HL-60/S4 treated with retinoic acid at 250 ng/mL for 4 days and 3 days (cell line): Measurements from ENCODE around the gene GLCCI1.

ENCODE experiments used
- in situ Hi-C: fragments of 300-500 bp; cut with MboI; formaldehyde crosslinking; loops from 2 replicates; pipeline ENCODE4 v1.7.0; 2022; ENCODE audit warnings: low sequenced_read_pairs

The GLCCI1 gene

DNA sequence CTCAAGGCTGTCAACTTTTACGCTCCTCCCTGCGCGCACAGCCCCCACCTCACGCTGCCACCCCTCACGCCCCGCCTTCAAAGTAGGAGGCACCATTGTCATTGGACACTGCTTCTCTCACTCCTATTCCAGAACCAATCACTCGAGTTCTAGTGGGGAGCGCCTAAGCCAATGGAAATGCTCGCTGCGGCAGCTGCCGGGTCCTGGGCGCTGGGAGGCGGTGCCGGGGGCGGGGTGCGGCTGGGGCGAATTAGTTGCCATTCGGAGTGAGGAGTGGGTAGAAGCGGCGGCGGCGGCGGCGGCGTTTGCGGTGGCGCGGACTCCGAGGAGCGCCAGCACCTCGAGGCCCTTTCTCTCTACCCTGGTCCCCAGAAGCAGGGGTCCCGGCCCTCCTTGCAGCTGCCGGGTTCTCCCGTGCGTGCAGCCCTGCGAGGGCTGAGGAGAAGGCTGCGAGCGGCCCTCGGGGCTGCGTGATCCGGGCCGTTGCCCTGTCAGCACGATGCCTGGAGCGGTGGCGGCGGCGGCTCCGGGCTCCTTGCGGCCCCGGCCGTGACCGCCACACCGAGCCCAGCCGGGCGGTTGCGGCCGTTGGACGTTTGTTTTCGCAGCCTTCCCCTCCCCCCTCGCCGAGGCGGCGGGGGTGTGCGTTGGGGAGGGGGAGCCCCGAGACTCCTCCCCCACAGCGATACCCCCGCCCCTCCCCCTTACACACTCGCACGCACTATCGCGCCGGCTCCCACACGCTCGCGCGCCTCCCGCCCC lies at the start of gene GLCCI1:
TSS of gene GLCCI1 (plus strand) at position 253 of the 762 bp plus-strand sequence. CDS start 555 bp downstream, outside the sequence.
- in situ Hi-C loops, result no loop called here

DNA sequence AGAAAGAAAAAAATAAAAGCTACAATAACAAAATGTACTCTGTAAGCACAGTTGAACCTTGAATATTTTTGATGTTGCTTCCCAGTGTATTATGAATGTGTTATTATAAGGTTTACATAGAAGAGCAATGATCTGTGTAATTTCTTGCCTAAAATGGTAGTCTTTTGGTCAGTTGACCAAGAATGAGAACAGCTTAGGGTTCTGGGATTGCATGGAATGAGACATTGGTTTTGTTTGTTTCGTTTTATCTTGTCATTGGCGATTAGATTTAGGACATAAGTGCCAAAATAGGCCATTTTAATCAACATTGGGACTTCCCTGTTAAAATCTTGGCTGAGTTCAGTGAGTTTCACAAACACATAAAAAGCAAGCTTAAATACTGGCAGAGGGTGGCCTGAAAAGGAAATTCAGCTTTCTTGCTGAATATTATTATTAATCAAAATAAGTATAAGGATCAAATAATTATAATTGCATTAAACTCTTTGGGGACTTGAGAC lies 49.1 kb upstream of the GLCCI1 start:
- in situ Hi-C loops, result no loop called here

DNA sequence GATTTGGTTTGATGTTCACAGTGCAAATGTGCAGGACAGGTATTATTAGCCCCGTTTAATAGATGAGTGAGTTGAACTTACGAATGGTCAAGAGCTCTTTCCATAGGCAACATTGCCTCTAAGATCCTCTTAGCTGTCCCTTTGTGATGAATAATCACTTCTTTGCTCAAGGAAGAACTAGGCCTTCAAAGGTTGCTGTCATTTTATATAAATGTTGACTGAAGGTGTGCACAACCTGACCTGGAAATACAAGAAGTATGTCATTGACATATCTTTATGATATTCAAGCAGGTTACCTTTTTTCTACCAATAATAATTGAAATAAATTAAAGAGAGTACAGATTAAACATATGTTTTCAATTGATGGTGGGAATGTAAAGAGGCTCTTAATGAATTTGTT lies 48.5 kb upstream of the GLCCI1 start:
- in situ Hi-C loops, result no loop called here

DNA sequence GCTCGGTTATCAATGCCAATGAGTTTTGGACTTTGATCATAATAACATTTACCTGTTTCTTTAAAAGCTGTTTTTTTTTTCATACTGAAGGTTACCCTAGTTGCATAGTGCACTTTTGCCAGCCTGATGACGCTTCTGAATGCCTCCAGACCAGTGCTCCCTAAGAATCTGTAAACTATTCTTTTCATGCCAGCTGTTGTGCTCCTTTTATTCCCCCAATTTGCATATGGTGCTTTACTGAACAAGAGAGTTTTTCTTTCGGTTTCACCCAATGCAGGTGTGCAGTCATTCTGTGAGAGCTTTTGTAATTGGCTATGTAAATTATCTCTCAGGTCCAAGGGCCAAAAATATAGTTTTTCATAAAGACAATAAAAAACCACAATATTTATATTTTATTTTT lies 48.1 kb upstream of the GLCCI1 start:
- in situ Hi-C loops, result no loop called here

DNA sequence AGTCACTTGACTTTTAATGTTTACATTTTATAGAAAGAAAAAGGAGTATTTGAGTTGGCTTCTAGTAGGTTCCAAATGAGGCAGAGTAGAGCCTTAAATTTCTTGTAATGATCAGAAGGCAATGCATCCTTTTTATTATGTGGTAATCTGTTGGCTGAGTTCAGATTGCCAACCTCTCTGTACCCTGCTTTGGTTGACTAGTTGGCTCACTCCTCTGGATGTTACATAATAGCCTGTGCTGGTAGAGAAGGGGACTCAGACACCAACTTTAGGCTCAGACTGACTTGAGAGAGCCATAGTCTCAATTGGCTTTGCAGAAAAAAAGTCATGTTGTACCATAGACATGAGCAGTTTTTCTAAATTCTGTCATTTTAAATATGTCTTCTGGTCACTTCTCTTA lies 46.8 kb upstream of the GLCCI1 start:
- in situ Hi-C loops, result no loop called here

DNA sequence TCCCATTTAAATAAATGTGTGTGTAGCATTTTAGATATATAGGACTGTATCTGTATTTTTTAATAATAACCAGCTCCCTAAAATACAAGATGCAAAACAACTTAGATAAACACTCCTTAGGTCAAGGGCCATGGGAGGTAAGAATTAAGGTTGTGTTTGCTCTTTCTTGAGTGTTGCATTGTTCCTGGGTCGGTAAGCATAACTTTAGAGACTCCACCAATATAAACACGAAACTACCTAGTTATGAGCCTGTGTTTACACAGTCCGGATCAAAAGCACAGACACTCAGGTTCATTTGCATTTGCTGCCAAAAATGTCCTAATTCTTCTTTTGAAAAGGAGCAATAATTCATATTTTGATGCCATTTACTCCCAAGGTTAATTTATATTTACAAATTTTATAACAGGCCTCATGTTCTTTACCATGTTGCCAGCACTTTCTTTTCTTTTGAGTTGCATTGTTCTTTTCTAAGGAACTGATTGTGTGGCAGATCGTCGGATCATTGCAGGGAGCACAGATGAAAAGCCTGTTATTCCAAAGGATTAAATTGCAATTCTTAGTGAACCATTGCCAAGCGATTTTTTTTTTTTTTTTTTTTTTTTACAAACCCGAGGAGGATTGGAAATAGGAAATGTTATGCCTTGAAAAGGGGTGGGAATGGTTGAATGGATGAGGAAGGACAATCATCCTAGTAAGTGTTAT lies 45.8 kb upstream of the GLCCI1 start:
- in situ Hi-C loops, result no loop called here

DNA sequence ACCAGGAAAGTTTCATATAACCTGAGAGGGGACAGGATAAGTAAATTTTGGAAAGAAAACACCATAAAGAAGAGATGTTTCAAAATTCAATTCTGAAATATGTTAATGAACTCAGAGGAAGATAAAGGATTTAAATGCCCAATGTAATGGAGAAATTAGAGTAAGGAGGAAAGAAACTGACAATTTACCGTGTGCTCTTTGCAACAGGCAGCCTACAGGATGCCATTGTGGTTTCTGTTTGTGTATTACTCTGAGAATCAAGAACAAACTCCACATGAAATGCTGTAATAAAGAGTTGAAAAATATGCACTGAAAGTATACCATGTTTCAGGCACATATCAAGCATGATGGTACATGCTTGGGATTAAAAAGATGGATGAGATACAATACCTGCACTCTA lies 44.8 kb upstream of the GLCCI1 start:
- in situ Hi-C loops, result no loop called here

DNA sequence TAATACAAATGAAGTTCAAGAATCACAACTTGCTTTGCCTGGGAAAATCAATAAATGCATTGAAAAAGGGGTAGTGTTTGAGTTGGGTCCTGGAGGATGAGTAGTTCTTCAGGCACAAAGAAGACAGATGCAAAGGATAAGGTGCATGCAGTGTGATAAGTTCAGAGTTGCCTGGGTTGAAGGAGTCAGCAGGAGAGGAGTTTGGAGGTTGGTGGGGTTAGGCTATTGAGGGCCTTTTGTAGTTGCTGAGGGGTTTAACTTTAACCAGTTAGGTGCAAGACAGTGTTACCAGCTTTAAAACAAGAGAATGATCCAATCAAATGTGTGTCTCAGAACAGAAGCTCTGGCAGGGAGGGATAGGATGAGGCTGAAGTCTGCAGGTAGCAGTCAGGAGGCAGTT lies 44.3 kb upstream of the GLCCI1 start:
- in situ Hi-C loops, result no loop called here

DNA sequence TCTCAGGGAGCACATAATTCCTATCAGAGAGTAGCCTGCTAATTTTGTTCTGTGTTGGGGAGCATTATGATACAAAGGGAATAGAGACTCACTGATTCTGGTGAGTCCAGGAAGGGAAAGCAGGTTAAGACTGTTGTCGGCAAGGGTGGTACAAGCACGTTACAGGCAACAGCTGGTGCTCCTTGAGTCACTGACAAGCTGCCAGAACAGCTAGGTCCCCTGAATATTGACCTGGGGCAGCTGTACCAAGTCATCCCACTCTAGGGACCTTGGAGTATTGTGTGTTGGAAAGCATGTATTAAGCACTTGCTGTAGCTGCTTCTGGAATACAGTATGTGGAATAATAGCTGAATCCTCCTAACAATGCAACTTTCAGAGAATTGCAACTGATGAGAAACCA lies 37.0 kb upstream of the GLCCI1 start:
- in situ Hi-C loops, result no loop called here

DNA sequence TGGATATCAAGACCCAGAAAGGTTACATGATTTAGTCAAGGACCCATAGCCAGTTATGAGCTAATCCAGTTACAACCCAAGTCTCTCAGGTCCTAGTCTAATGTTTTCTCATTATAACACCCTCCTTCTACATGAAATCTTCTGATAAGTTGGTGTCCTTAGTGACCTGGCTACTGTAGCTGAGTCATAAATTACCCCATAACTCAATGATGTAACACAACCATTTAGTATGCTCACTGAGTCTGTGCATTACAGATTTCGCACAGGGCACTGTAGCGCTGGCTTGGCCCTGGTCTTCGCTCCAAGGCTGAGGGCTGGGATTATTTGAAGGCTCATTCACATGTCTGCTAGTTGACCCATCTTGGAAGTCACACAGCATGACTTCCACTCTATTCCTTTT lies 36.0 kb upstream of the GLCCI1 start:
- in situ Hi-C loops, result no loop called here

DNA sequence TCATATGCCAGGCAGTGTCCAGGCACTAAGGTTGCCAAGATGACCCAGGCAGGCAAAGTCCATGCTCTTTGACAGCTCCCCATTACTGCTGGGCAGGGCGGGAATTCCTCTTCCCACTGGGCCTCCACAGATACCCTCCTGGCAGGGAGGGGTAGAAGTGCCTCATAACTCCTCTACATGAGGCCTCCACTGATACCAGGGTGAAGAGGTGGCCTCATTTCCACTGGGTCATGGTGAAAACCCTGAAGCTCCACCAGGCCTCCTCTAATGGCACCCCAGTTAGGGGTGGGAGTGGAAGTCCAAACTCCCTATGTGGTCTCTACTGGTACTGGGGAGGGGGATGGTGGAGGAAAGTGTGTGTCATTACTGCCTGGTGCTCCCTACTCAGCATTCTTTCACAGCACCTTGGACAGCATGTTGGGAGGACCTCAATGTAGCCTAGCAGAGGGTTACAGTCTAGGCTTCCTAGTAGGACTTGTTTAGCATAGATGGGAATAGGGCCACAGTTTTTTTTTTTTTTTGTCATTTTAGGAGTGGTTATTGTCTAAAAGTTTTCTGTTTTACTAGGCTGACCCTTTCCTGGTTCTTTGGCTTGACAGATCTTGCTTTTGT lies 34.6 kb upstream of the GLCCI1 start:
- in situ Hi-C loops, result no loop called here

DNA sequence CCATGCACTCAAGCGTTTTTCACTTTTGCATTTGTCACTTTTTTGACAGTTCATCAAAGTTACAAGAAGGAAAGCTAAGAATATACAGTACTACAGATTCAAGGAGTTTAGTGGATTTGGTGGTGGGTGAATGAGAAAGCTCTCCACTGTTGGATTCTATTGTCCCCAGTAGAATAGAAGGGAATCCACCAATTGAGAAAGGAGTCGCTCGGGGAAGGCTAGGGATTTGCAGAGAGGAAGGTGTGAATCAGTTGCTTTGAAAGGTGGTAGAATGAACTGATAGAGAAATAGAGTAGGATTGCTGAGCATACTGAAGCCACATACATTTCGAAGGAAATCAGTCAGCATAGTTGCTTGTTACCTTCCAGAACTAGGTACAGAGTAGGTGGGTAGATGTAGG lies 33.7 kb upstream of the GLCCI1 start:
- in situ Hi-C loops, result no loop called here

DNA sequence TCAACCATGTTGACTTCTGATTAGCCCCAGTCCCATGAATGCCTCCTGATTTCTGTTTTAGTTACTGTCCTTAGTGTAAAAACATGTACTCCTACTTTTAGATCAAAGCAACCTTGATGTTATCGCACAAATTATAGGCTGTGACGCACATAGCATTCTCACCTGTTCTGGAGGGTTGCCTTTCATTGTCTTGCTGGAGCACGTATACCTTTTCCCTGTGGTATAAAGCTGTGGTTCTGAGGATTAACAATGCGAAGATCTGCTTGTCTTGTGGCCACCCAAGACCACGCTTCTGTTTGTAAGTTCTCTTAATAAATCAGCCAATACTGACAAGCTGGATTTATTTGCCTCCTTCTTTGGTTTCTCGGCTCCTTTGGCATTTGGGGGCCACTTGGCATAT lies 30.1 kb upstream of the GLCCI1 start:
- in situ Hi-C loops, result no loop called here

DNA sequence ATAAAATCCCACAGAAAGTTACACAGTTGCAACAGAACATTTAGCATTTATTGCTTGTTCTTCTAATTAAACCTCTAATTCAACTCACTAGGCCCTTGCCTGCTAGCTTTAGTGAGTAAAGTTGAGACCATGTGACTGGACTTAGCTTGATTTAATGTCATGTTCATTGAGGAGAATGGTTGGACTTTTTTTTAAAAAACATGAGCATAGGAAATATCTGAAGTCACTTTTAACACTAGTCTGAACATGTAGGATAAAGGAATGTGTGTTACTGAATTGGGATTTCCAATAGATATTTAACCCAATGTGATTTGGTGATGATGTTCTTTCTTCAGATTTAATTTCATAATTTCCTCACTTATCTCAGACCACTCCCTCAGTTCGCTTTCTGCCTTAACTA lies 24.6 kb upstream of the GLCCI1 start:
- in situ Hi-C loops, result no loop called here

DNA sequence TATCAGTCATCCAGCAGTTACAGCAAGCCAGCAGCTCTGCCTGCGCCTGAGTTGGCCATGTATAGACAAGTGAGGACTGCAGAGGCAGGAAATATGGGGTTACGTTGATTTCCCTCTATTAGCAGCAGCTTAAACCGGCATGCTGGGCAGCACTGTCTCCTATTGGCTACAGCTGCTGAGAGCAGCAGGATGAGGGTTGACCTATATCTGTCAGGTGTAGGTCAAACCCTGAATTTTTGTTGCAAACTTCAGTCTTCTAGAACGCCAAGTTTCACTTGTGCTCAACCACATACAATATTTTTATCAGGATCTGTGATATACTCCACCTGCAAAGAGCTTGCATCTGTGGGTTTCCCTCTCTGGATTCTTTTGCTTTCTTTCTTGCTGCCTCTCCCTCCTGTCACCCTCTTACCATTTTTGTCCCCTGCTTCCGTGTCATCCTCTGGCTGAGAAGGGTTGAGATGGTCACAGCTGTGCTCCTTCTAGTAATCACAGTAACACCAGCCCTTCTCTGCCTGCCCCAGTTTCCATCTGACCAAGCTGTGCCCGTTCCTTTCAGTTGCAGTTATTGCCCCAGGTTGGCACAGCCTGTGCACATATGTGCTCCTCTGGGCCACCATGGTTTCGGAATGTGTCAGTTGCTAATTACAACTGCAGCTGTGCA lies 23.8 kb upstream of the GLCCI1 start:
- in situ Hi-C loops, result no loop called here

DNA sequence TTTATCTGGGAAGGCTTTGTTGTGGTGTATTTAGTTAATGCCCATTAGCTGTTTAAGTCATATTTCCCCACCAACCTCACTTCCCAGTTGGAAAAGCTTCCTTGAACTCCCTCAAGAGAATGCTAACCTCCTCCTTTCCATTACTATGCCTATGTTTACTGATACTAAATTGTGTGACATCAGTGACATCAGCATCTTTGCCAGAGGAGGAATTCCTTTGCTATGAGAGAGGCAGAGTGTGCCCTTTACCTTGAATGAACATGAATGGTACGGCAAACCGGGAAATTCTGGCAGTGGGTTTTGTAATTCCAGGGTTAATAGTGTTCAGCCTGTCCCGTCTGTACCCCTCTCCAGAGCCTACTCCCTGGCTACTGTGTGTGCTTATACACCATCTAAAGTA lies 22.1 kb upstream of the GLCCI1 start:
- in situ Hi-C loops, result no loop called here

DNA sequence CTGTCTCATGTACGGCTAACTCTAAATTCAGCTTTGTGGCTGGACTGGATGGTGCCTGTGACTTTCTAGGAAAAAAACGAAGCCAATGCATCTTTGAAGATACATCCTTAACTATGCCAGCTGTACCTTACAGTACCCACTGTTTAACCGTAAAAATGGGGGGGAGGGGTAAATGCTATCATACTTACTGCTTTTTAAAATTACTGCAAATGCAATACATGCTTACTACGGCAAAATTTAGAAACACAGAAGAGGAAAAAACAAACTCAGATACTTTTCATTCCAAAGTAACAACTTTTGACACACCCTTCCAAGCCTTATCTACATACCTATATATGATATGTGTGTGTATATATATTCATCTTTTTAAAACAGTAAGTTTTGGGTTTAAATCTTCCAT lies 20.4 kb upstream of the GLCCI1 start:
- in situ Hi-C loops, result no loop called here

DNA sequence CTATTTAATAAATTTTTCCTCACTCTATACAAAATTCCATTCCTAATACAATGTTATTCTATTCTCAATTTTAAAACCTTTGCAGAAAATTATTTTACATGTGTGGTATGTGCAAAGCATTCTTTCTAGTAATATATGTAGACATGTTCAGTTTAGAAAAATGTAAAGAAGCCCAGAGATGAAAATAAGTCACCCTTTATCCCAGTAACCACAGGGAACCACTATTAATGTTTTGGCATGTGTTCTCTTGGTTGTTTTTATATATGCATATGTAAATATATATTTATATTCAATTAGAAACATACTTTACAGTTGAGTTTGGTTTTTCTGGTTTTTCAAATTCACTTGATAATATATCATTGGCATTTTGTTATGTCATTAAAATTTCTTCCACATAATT lies 14.8 kb upstream of the GLCCI1 start:
- in situ Hi-C loops, result no loop called here

DNA sequence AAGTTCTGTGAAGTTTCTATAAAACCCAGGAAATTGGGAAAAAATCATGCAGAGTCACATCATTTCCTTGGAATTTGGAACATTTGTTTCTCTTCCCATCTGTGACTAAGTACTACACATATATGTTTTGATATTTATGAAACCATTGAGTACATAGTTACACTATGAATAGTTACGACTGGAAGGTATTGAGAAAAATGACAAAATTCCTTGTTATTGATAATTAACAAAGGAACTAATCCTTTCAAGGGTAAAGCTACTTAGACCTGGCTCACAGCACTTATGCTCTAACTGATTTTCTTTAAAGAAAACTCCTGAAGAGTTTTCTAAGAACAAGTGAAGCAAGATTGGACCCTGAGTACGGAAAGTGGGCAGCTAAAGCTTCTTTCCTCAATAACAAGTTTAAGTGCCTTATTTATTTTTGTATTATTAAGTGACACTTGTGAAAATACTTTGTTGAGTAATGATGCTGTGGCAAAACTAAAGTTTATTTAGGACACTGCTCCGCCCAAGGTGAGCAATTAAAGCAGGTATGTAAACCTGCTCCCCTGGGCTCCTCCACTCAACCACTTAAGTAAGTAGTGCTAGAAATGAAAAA lies 12.0 kb upstream of the GLCCI1 start:
- in situ Hi-C loops, result no loop called here

DNA sequence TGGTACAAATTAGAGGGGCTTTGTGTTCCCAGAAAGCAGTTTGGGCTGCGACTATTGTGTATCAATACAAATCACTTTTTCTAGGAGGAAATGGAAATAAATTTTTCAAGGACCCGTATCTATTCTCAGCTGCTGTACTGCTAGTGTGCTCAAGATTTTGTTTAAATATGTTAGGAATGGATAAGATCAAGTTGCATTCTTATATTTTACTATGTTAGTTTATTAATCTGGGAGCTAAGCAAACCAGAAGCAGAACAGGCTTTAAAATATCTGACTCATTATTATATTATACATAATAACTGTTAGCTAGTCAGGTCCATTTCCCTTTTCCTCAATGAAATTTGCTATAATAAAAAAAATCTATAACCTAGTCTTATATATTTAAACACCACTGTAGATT lies 11.1 kb upstream of the GLCCI1 start:
- in situ Hi-C loops, result no loop called here
